HepG2 (cell line): ENCODE data around the gene USP43. TPM values are rescaled to one million over a fixed set of nuclear protein-coding genes. Genes with fewer than 3 reads are reported as not detected.

ENCODE experiments used
- ATAC-seq: fragments of 200-7000 bp; cut with Tn5 transposase; 3 replicates; pipeline ENCODE4 v1.9.1; 2020; ENCODE audit warnings: mild to moderate bottlenecking, moderate library complexity
- BruUV-seq: library from RNA; stranded (reverse); fragments of 400-500 nt; replicated peaks from 2 replicates; lab custom pipeline; 2021; lab: Mats Ljungman, UMichigan
- CTCF ChIA-PET: fragments of 300-600 bp; formaldehyde crosslinking; extraction: SDS; loops from one replicate; lab custom pipeline; 2021; ENCODE audit warnings: low total read pairs, inconsistent platforms, low intra/inter-chr PET ratio; lab: Yijun Ruan, JAX
- POLR2A ChIA-PET: fragments of 350-600 bp; sonication (Branson Sonifier 250); formaldehyde crosslinking; loops from one replicate; lab custom pipeline; 2020; ENCODE audit warnings: antibody characterized with exemption, inconsistent platforms; lab: Yijun Ruan, JAX
- DNase-seq: peaks from one replicate; pipeline ENCODE4 v3.0.0-alpha.2; 2015; ENCODE audit warnings: low spot score
- FAIRE-seq: peaks from 3 replicates; lab custom pipeline; 2011; peaks lifted over from hg19 to GRCh38; lab: Jason Lieb, UNC
- H2AFZ ChIP-seq: one replicate; pipeline ENCODE4 v1.6.1; 2011; ENCODE audit warnings: low read length, inconsistent platforms
- H3K27ac ChIP-seq: fragments of 300-600 bp; 3 replicates; pipeline ENCODE4 v1.8.0; 2011; ENCODE audit warnings: mixed run types, mild to moderate bottlenecking, mixed read lengths, low read length, inconsistent platforms; ENCODE audit not compliant: insufficient read depth; ENCODE audit errors: extremely low read length
- H3K27me3 ChIP-seq, 2 experiments: fragments of 200-600 bp in 1 of 2; 2 replicates in 1 of 2; 3 replicates in 1 of 2; pipeline versions ENCODE4 v1.6.0 to v1.8.0; 2011; ENCODE audit warnings: low read length in 2 of 2, mild to moderate bottlenecking in 2 of 2, moderate library complexity in 2 of 2, inconsistent platforms in 1 of 2; ENCODE audit not compliant: insufficient read depth in 2 of 2, control insufficient read depth in 1 of 2
- H3K36me3 ChIP-seq, 2 experiments: fragments of 200-600 bp in 1 of 2; replicated peaks in 1 of 2; 2 replicates in 1 of 2; 3 replicates in 1 of 2; pipeline versions ENCODE4 v1.5.1 to v1.8.0; 2011; ENCODE audit warnings: low read length in 2 of 2, inconsistent platforms in 1 of 2; ENCODE audit not compliant: insufficient read depth in 2 of 2, control insufficient read depth in 1 of 2
- H3K4me1 ChIP-seq: 2 replicates; pipeline ENCODE4 v1.5.1; 2012; ENCODE audit warnings: low read length, inconsistent platforms; ENCODE audit not compliant: insufficient read depth
- H3K4me2 ChIP-seq: 2 replicates; pipeline ENCODE4 v1.6.0; 2011; ENCODE audit warnings: low read depth, low read length, inconsistent platforms
- H3K4me3 ChIP-seq, 3 experiments: fragments of 200-600 bp in 1 of 3; sonication (generic), shearing (Covaris generic) in 1 of 3; replicated peaks in 1 of 3; 2 replicates each; pipeline ENCODE4 v1.5.1; 2011 to 2016; ENCODE audit warnings: low read length in 3 of 3, inconsistent platforms in 2 of 3, low read depth in 2 of 3, mild to moderate bottlenecking in 2 of 3, control low read depth in 1 of 3, mixed read lengths in 1 of 3; ENCODE audit not compliant: insufficient read depth in 1 of 3
- H3K79me2 ChIP-seq: one replicate; pipeline ENCODE4 v1.6.1; 2011; ENCODE audit warnings: low read length, inconsistent platforms; ENCODE audit not compliant: insufficient read depth
- H3K9ac ChIP-seq: 2 replicates; pipeline ENCODE4 v1.6.0; 2011; ENCODE audit warnings: mild to moderate bottlenecking, low read depth, low read length, inconsistent platforms; ENCODE audit not compliant: insufficient read depth
- H3K9me3 ChIP-seq: 2 replicates; pipeline ENCODE4 v1.5.1; 2012; ENCODE audit warnings: mild to moderate bottlenecking, low read length
- H4K20me1 ChIP-seq: 2 replicates; pipeline ENCODE4 v1.6.0; 2011; ENCODE audit warnings: inconsistent platforms, mild to moderate bottlenecking, low read length, moderate library complexity; ENCODE audit not compliant: insufficient read depth
- AKNA ChIP-seq: sonication (generic); formaldehyde crosslinking; IDR thresholded peaks from 2 replicates; pipeline ENCODE4 v1.4.0; 2020; ENCODE audit warnings: missing genetic modification reagents, borderline replicate concordance
- HNF1B ChIP-seq: sonication (generic); formaldehyde crosslinking; IDR thresholded peaks from 2 replicates; pipeline ENCODE4 v1.5.1; 2020; ENCODE audit warnings: mild to moderate bottlenecking, moderate library complexity, missing genetic modification reagents
- ZBTB38 ChIP-seq: sonication (generic); formaldehyde crosslinking; IDR thresholded peaks from 2 replicates; pipeline ENCODE4 v1.5.1; 2020; ENCODE audit warnings: mild to moderate bottlenecking, missing genetic modification reagents
- WGBS: methylation state at CpG from one replicate; pipeline ENCODE4 v1.1.6; 2017; ENCODE audit warnings: low lambda C conversion rate; 5-methylcytosine and 5-hydroxymethylcytosine counted together
- in situ Hi-C: cut with HindIII; loops from 2 replicates; pipeline ENCODE4 v1.10.0; 2017; ENCODE audit warnings: low pct_unique_long_range_greater_than_20kb; ENCODE audit not compliant: extremely low pct_ligation_motif_present
- intact Hi-C: fragments of 100-400 bp; cut with micrococcal nuclease; formaldehyde crosslinking; loops from one replicate; pipeline ENCODE4 v1.10.0; 2022; ENCODE audit not compliant: unreplicated experiment
- polyA plus RNA-seq, 8 experiments: library from polyadenylated mRNA; depleted of rRNA in 3 of 8; stranded (reverse) in 7 of 8; unstranded in 1 of 8; fragments of >200 nt; fragmentation: Illumina TruSeq in 4 of 8; extraction: Trizol in 4 of 8; gene quantifications; 2 replicates each; pipeline versions ENCODE4 v1.2.1 to v1.2.3, GENCODE V29; 2011 to 2016; ENCODE audit warnings: low read depth in 4 of 8, missing spikeins in 1 of 8, mixed read lengths in 1 of 8; ENCODE audit not compliant: insufficient read depth in 1 of 8
- total RNA-seq, 5 experiments: library from RNA; depleted of rRNA; stranded (reverse); fragments of >200 nt; fragmentation: Illumina TruSeq; extraction: Trizol; gene quantifications; 2 replicates each; pipeline ENCODE4 v1.2.3, GENCODE V29; 2016; ENCODE audit warnings: low read depth in 1 of 5
- TF ChIP-seq, protein P1 (sequence below): sonication (generic); formaldehyde crosslinking; IDR thresholded peaks from 2 replicates; pipeline ENCODE4 v1.9.0; 2021; ENCODE audit warnings: missing genetic modification reagents, borderline replicate concordance
- TF ChIP-seq, protein P2 (sequence below): sonication (generic); formaldehyde crosslinking; IDR thresholded peaks from 2 replicates; pipeline ENCODE4 v1.4.0; 2020; ENCODE audit warnings: mild to moderate bottlenecking, missing genetic modification reagents

The USP43 gene
- total and polyA plus RNA-seq, 2 of the 13 experiments (the other 11 are each of a cell fraction or from before 2014, with no cell fraction given): 1.6 to 2.2 TPM

GRCh38 chr17:9703781-9704082 is 58.4 kb downstream of the USP43 start:
- ChIA-PET CTCF (no interaction called here), POLR2A (no interaction called here)
- H3K27ac ChIP-seq: no peak overlapping the region
- FAIRE-seq: no peak
- no peak for DNase-seq
- H3K9me3 ChIP-seq: no peaks in the 10 kb centered on the region
- ATAC-seq: no peak
- no peaks in the 10 kb centered on the region for H3K79me2 ChIP-seq
- in situ Hi-C loops: no loop called here
- H3K36me3 ChIP-seq: no peaks in the 10 kb centered on the region; a peak in 1 of 5 replicates
- WGBS: 36% methylated on average over 2 of the region's 3 CpGs
- BruUV-seq: no TSS peak
- H3K4me1 ChIP-seq: no peaks in the 10 kb centered on the region
- H3K9ac ChIP-seq: no peak overlapping the region
- H4K20me1 ChIP-seq: no peaks in the 10 kb centered on the region
- H3K4me3 ChIP-seq: no peak overlapping the region
- no peak overlapping the region for H2AFZ ChIP-seq
- TF ChIP-seq AKNA: no peak
- no peak for TF ChIP-seq HNF1B
- no peak for TF ChIP-seq ZBTB38 (CRISPR knock-in tag)
- TF ChIP-seq, protein P1, sequence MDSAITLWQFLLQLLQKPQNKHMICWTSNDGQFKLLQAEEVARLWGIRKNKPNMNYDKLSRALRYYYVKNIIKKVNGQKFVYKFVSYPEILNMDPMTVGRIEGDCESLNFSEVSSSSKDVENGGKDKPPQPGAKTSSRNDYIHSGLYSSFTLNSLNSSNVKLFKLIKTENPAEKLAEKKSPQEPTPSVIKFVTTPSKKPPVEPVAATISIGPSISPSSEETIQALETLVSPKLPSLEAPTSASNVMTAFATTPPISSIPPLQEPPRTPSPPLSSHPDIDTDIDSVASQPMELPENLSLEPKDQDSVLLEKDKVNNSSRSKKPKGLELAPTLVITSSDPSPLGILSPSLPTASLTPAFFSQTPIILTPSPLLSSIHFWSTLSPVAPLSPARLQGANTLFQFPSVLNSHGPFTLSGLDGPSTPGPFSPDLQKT (CRISPR knock-in tag): no peak
- TF ChIP-seq, protein P2, sequence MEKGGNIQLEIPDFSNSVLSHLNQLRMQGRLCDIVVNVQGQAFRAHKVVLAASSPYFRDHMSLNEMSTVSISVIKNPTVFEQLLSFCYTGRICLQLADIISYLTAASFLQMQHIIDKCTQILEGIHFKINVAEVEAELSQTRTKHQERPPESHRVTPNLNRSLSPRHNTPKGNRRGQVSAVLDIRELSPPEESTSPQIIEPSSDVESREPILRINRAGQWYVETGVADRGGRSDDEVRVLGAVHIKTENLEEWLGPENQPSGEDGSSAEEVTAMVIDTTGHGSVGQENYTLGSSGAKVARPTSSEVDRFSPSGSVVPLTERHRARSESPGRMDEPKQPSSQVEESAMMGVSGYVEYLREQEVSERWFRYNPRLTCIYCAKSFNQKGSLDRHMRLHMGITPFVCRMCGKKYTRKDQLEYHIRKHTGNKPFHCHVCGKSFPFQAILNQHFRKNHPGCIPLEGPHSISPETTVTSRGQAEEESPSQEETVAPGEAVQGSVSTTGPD (CRISPR knock-in tag): no peak
- no peaks in the 10 kb centered on the region; a peak in 1 of 5 replicates for H3K27me3 ChIP-seq
- intact Hi-C loops: no loop called here
- H3K4me2 ChIP-seq: no peak overlapping the region
